Occipital lobe (tissue), 3 donors: ENCODE results near the gene SNU13. TPM values are rescaled to one million over a fixed set of nuclear protein-coding genes. Genes with fewer than 3 reads are reported as not detected.
"Not testable (repeated sequence)": the region's sequence is repeated elsewhere in the genome, so short reads cannot be mapped to it uniquely, and the experiment has no call there.

Experiments
- DNase-seq: peaks from one replicate; lab custom pipeline; 2025; lab: John Stamatoyannopoulos, UW
- small RNA-seq: library from RNA; depleted of rRNA; stranded (forward); fragments of <200 nt; gene quantifications from one replicate; pipeline ENCODE3, GENCODE V24; 2014
- total RNA-seq: library from RNA; depleted of rRNA; stranded (reverse); fragments of >200 nt; gene quantifications from one replicate; pipeline ENCODE4 v1.2.3, GENCODE V29; 2014

SNU13 gene
- total RNA-seq, 1 donor from 2014 or later = 62.9 TPM

DNA sequence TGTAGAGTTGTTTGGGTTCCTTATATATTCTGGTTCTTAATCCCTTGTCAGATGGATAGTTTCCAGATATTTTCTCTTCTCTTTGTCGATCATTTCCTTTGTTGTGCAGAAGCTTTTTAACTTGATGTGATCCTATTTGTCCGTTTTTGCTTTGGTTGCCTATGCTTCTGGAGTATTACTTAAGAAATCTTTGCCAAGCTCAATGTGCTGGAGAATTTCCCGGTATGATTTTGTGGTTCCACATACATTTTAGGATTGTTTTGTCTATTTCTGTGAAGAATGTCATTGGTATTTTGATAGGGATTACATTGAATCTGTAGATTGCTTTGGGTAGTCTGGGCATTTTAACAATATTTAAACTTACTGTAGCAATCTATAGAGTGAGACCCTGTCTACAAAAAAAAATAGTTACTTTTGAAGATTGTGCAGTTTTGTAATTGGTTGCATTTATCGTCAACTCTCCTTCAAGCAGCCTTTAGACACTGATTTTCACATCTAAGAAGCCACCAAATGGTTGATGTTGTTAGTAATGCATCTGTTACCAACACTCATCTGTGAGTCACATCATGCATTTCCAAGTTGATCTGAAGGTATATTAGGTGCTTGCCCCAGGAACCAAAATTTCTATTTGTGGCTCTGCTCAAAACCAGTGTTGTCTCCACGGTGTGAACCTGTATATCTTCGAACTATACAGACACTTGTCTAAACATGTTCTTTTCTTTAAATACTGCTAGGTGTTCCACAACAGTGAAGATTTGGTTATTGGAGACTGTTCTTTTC, 46.1 kb downstream of the SNU13 start:
- DNase-seq = no peak

DNA sequence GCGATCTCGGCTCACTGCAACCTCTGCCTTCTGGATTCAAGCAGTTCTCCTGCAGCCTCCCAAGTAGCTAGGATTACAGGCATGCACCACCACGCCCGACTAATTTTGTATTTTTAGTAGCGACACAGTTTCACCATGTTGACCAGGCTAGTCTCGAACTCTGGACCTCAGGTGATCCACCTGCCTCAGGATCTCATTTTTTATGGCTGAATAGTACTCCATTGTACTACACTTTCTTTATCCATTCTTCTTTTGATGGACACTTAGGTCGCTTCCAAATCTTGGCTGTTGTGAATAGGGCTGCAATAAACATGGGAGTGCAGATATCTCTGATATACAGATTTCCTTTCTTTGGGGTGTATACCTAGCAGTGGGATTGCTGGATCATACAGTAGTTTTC, 46.8 kb downstream of the SNU13 start:
- DNase-seq = no peak

DNA sequence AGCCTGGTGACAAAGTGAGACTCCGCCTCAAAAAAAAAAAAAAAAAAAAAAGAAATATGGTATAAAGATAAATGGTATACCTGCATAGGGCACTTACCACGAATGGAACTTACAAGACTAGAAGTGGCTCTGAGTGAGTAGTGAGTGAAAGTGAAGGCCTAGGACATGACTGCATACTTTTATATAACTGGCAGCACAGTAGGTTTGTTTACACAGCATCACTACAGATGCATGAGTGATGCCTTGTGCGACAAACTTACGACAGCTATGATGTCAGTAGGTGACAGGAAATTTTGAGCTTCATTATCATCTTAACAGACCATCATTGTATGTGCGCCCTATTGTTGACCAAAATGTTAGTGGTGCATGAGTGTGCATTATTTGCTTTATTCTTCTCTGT, 49.9 kb downstream of the SNU13 start:
- DNase-seq = no peak

DNA sequence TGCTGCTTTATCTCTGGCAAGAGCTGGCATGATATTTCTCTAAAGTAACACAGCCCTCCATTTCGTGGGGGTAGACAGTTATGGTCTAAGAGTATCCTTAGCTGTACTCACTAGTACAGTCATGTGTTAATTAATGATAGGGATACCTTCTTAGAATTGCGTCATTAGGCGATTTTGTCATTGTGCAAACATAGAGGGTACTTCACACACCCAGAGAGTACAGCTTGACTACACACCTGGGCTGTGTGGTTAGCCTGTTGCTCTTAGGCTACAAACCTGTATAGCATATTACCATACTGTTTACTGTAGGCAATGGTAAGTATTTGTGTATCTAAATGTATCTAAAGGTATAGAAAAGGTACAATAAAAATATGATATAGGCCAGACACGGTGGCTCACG, 50.5 kb downstream of the SNU13 start:
- no peak for DNase-seq

DNA sequence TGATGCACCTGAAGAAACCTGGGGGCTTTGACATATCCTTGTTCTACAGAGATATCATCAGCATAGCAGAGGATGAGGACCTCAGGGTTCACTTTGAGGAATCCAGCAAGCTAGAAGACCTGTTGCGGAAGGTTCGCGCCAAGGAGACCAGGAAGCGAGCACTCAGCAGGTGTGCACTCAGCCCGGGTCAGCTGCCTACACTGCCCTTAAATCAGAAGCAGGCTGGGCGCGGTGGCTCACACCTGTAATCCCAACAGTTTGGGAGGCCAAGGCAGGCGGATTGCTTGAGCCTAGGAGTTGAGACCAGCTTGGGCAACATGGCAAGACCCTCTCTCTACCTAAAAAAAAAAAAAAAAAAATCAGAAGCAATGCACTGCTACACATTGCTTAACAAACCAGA, 51.0 kb downstream of the SNU13 start:
- not testable (repeated sequence) for DNase-seq

DNA sequence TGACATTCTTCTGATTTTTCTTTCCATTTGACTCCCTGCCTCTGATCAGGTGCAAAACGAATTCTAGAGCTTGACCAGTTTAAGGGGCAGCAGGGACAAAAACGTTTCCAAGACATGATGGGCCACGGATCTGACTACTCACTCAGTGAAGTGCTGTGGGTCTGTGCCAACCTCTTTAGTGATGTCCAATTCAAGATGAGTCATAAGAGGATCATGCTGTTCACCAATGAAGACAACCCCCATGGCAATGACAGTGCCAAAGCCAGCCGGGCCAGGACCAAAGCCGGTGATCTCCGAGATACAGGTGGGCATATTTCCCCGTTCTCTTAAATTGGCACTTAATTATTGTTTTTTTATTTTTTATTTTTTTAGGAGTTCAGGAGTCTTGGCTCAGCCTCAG, 52.2 kb downstream of the SNU13 start:
- peak; percentile 9 for DNase-seq

DNA sequence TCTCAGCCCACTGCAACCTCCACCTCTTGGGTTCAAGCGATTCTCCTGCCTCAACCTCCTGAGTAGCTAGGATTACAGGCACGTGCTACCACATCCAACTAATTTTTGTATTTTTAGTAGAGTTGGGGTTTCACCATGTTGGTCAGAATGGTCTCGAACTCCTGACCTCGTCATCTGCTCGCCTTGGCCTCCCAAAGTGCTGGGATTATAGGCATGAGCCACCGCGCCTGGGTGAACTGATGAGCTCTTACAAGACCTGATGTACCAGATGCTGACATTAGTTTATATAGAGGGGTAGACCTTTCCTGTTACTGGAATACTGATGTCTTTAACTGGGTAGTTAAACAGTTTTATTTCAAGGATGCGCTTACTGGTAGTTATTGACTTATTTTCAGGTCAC, 54.1 kb downstream of the SNU13 start:
- not testable (repeated sequence) for DNase-seq

DNA sequence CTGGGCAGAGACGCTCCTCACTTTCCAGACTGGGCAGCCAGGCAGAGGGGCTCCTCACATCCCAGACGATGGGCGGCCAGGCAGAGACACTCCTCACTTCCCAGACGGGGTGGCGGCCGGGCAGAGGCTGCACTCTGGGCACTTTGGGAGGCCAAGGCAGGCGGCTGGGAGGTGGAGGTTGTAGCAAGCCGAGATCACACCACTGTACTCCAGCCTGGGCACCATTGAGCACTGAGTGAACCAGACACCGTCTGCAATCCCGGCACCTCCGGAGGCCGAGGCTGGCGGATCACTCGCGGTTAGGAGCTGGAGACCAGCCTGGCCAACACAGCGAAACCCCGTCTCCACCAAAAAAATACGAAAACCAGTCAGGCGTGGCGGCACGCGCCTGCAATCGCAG, 57.1 kb downstream of the SNU13 start:
- not testable (repeated sequence) for DNase-seq

DNA sequence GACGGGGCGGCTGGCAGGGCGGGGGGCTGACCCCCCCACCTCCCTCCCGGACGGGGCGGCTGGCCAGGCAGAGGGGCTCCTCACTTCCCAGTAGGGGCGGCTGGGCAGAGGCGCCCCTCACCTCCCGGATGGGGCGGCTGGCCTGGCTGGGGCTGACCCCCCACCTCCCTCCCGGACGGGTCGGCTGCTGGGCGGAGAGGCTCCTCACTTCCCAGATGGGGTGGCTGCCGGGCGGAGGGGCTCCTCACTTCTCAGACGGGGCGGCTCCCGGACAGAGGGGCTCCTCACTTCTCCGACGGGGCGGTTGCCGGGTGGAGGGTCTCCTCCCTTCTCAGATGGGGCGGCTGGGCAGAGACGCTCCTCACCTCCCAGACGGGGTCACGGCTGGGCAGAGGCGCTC, 57.6 kb downstream of the SNU13 start:
- DNase-seq = not testable (repeated sequence)

DNA sequence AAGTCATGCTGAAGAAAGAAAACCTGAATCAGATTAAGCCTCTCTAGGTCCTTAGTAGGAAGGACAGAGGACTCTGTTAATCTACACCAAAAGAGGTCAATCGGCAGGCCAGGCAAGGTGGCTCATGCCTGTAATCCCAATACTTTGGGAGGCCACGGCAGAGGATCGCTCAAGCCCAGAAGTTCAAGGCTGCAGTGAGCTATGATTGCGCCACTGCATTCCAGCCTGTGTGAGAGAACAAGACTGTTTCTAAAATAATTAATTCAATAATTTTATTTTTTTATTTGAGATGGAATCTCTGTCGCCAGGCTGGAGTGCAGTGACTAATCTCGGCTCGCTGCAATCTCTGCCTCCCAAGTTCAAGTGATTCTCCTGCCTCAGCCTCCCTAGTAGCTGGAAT, 63.1 kb downstream of the SNU13 start:
- no peak for DNase-seq

Small RNA genes within 50 kb of the gene (small RNA-seq; reads per million reads assigned to genes)
- gene HMGN2P10 = not detected
- gene RF00019 = not detected
- gene RNU6-476P = not detected
- gene RNU6ATAC22P = not detected

Other genes starting within 250 kb of the SNU13 start
- 15.6 TPM for gene TOB2, start 242.1 kb downstream of the SNU13 start, total RNA-seq
- gene PHF5A, start 220.2 kb downstream of the SNU13 start, total RNA-seq = 35.7 TPM
- 64.4 TPM for gene ACO2, start 219.8 kb downstream of the SNU13 start, total RNA-seq
- gene POLR3H, start 144.4 kb downstream of the SNU13 start, total RNA-seq = 23.7 TPM
- gene CSDC2, start 127.9 kb downstream of the SNU13 start, total RNA-seq = 9.4 TPM
- 17.2 TPM for gene PMM1, start 99.0 kb downstream of the SNU13 start, total RNA-seq
- 18.1 TPM for gene DESI1, start 67.8 kb downstream of the SNU13 start, total RNA-seq
- gene XRCC6, start 67.6 kb downstream of the SNU13 start, total RNA-seq = 208 TPM
- gene MEI1, start 10.6 kb upstream of the SNU13 start, total RNA-seq = 0.16 TPM
- gene CCDC134, start 111.8 kb upstream of the SNU13 start, total RNA-seq = 12.2 TPM
- gene SREBF2, start 144.2 kb upstream of the SNU13 start, total RNA-seq = 65.5 TPM
- not detected for gene SHISA8, start 226.2 kb upstream of the SNU13 start, total RNA-seq
- gene TNFRSF13C, start 237.9 kb upstream of the SNU13 start, total RNA-seq = 0.31 TPM